ENCODE data around the gene NDRG2.

- TF ChIP-seq REST (tag by site-specific recombination; IDR thresholded peaks at IDR 0.05) (no peak), CTCF (tag by site-specific recombination; IDR thresholded peaks at IDR 0.05) (no peak), ZSCAN5A (tag by site-specific recombination; IDR thresholded peaks at IDR 0.05) (no peak), ZNF239 (tag by site-specific recombination; IDR thresholded peaks at IDR 0.05) (no peak), ZNF416 (tag by site-specific recombination; IDR thresholded peaks at IDR 0.05) (no peak)
Measured at GRCh38 chr14:20989471-20989786, 35.4 kb downstream of the NDRG2 start.
